Measurements from ENCODE around the gene PALLD.

DNA sequence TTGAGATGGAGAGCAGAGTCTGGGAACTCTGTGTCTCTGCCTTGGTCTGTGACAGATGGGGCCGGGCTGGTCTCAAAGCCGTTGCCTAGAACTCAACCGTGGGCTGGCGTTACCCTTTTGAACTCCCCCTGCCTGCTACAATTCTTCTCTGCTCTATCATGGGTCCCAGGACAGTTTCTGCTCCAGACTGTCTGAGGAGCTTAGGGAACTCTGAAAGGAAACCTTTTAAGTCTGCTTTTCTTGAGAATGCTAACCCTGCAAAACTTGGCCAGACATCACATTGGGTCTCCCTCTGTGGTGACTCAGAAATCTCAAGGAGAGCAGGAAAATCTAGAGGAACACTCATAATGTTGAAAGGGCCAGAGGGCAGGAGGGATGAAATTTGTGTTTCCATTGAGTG is 272.6 kb downstream of the PALLD start:
- TF ChIP-seq CTCF (IDR thresholded peaks at IDR 0.05) (no peak), POLR2A (IDR thresholded peaks at IDR 0.05) (no peak)

Measured in right lobe of liver (tissue), 4 donors.